Breast epithelium (tissue), 4 donors: ENCODE data around the gene OR2F2. TPM values are rescaled to one million over a fixed set of nuclear protein-coding genes. Genes with fewer than 3 reads are reported as not detected.

Experiments used
- DNase-seq, 2 donors: peaks; one replicate each; pipeline ENCODE4 v3.0.0-alpha.2; 2019; ENCODE audit warnings: low spot score in 2 of 2
- H3K27ac ChIP-seq, 2 donors: fragments of 200-600 bp; sonication (generic) in 1 of 2; one replicate each; pipeline ENCODE4 v1.5.1; 2016 to 2019; ENCODE audit warnings: mild to moderate bottlenecking in 1 of 2
- H3K27me3 ChIP-seq, 2 donors: fragments of 200-600 bp; sonication (generic) in 1 of 2; one replicate each; pipeline versions ENCODE4 v1.5.1 to v1.6.0; 2017 to 2019; ENCODE audit warnings: control low read depth in 1 of 2, mild to moderate bottlenecking in 1 of 2
- H3K36me3 ChIP-seq: fragments of 200-600 bp; one replicate; pipeline ENCODE4 v1.5.1; 2019
- H3K4me1 ChIP-seq, 2 donors: fragments of 200-600 bp; sonication (generic); one replicate each; pipeline ENCODE4 v1.5.1; 2016 to 2019; ENCODE audit warnings: control low read depth in 1 of 2
- H3K4me3 ChIP-seq, 3 donors: fragments of 200-600 bp; sonication (generic); 1 replicate in 2 of 3; 2 replicates in 1 of 3; pipeline ENCODE4 v1.5.1; 2016 to 2019; ENCODE audit warnings: mild to moderate bottlenecking in 3 of 3, moderate library complexity in 2 of 3
- H3K9me3 ChIP-seq, 2 donors: fragments of 200-600 bp; sonication (generic) in 1 of 2; one replicate each; pipeline ENCODE4 v1.5.1; 2016 to 2019; ENCODE audit warnings: control low read depth in 1 of 2
- POLR2A ChIP-seq: fragments of 450-650 bp; IDR thresholded peaks from one replicate; pipeline ENCODE4 v1.6.1; 2016; ENCODE audit warnings: antibody characterized with exemption, mild to moderate bottlenecking, moderate library complexity
- POLR2AphosphoS5 ChIP-seq, 3 donors: sonication (generic); formaldehyde crosslinking; IDR thresholded peaks; one replicate each; pipeline ENCODE4 v1.6.1; 2017; ENCODE audit warnings: antibody characterized with exemption in 3 of 3
- intact Hi-C: fragments of 100-400 bp; cut with DNase I; formaldehyde crosslinking; loops from one replicate; pipeline ENCODE4 v1.15.1; 2023; ENCODE audit warnings: low total_unique reads
- total RNA-seq, 3 donors: library from RNA; depleted of rRNA; stranded (reverse); fragments of >200 nt; gene quantifications; one replicate each; pipeline ENCODE4 v1.1.0, GENCODE V29; 2016
- TF ChIP-seq, protein P1 (sequence below), 3 donors: fragments of 450-650 bp; IDR thresholded peaks; one replicate each; pipeline ENCODE4 v1.5.1; 2016 to 2017; ENCODE audit warnings: antibody characterized with exemption in 3 of 3, mild to moderate bottlenecking in 3 of 3, moderate library complexity in 3 of 3

OR2F2 gene
- total RNA-seq, 3 donors from 2014 or later, result not detected

DNA sequence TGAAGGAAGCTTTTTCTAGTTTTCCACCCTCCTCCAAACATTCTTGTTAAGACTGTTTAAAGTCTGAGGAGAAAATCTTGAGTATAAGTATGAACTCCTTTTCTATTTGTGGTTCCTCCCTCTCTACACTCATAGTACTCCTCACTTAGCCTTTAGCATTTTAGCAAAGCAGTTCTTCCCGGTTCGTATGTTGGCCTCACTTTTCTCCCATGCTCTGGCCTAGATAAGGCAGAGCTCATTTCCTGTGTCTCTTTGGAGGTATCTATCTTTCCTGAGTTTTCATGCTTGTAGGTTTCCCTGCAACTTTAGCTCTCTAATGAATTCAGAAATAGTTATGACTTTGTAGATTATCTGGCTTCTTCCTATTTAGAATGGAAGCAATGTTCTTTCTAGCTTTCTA is 13.7 kb downstream of the OR2F2 start:
- Histone ChIP-seq H3K27me3 (no peaks in the 10 kb centered on the region), H3K27ac (no peak overlapping the region), H3K4me1 (no peaks in the 10 kb centered on the region), H3K4me3 (no peak overlapping the region), H3K36me3 (no peaks in the 10 kb centered on the region), H3K9me3 (no peaks in the 10 kb centered on the region)
- intact Hi-C loops, result no loop called here
- no peak for DNase-seq
- TF ChIP-seq, protein P1, sequence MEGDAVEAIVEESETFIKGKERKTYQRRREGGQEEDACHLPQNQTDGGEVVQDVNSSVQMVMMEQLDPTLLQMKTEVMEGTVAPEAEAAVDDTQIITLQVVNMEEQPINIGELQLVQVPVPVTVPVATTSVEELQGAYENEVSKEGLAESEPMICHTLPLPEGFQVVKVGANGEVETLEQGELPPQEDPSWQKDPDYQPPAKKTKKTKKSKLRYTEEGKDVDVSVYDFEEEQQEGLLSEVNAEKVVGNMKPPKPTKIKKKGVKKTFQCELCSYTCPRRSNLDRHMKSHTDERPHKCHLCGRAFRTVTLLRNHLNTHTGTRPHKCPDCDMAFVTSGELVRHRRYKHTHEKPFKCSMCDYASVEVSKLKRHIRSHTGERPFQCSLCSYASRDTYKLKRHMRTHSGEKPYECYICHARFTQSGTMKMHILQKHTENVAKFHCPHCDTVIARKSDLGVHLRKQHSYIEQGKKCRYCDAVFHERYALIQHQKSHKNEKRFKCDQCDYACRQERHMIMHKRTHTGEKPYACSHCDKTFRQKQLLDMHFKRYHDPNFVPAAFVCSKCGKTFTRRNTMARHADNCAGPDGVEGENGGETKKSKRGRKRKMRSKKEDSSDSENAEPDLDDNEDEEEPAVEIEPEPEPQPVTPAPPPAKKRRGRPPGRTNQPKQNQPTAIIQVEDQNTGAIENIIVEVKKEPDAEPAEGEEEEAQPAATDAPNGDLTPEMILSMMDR (IDR thresholded peaks at IDR 0.05), result no peak
- TF ChIP-seq POLR2AphosphoS5 (IDR thresholded peaks at IDR 0.05) (no peak), POLR2A (no peak)

DNA sequence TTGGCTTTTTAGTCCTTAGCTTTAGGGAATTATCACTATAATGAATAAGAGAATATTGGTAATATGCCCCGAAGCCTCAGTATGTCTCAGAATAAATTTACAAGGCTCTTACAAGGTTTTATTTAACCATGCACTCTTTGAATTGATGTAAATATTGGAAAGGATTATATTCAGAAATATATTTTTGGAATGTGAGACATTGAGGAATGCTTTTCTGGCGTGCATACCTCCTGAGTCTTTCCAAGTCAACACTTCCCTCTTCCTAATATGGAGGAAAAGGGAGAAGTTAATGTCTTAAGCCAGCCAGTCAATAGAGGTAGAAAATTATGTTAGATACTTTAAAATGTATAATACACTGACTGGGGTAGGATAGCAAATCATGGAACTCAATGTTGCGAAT is 18.4 kb downstream of the OR2F2 start:
- Histone ChIP-seq H3K27me3 (no peaks in the 10 kb centered on the region), H3K9me3 (no peaks in the 10 kb centered on the region), H3K36me3 (no peaks in the 10 kb centered on the region), H3K27ac (no peak overlapping the region), H3K4me1 (no peaks in the 10 kb centered on the region), H3K4me3 (no peak overlapping the region)
- TF ChIP-seq POLR2A, result no peak
- TF ChIP-seq, protein P1 (IDR thresholded peaks at IDR 0.05), result no peak
- TF ChIP-seq POLR2AphosphoS5 (IDR thresholded peaks at IDR 0.05), result no peak
- no peak for DNase-seq
- intact Hi-C loops, result no loop called here

DNA sequence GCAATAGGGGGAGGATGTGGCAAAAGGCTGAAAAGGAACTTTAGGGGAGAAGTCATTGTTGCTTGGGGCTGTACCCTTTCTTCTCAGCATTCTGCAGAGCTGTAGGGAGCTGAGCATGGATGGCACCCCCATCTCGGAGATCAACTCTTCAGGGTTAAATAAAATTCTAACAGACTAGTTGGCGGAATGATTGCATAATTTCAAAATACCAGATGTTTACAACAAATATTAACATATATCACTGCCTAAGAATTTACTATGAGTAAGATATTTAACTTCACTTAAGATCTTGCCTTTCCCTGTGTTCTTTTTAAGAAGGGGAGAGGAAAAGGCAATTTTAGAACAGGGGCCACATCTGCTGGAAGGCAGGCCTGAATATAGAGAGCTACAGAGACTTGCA is 19.1 kb downstream of the OR2F2 start:
- Histone ChIP-seq H3K27ac (no peak overlapping the region), H3K4me1 (no peaks in the 10 kb centered on the region)

DNA sequence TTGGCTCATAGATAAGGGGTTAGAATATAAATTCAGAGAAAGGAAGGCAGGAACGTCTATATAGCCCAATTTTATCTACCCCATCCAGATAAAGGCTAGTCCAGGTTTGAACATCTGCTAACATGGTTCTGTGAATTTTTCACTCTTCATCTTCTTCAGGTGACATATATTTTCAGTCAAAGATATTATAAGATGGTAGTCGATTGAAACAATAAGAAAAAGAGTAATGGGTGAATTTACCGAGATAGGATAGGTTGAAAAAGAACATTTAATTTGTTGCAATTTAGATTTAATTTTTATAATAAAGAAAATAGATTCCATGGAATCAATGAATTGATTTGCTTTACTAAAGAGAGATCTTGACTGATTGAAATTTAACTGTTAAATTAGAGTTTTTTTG is 19.5 kb downstream of the OR2F2 start, which contains the start of gene OR2F1:
OR2F1 (plus strand) TSS at position 301 of the 400 bp plus-strand sequence. CDS start 5,127 bp downstream, outside the sequence.
- DNase-seq, result no peak
- Histone ChIP-seq H3K27ac (no peak within 1 kb of the TSS), H3K4me1 (no peaks in the 10 kb centered on the region), H3K27me3 (no peaks in the 10 kb centered on the region), H3K9me3 (no peaks in the 10 kb centered on the region), H3K36me3 (no peaks in the 10 kb centered on the region), H3K4me3 (no peak within 1 kb of the TSS)
- intact Hi-C loops, result no loop called here
- TF ChIP-seq POLR2A (no peak), POLR2AphosphoS5 (IDR thresholded peaks at IDR 0.05) (no peak)
- TF ChIP-seq, protein P1 (IDR thresholded peaks at IDR 0.05), result no peak

More for the DNA sequence above, 19.1 kb downstream of the OR2F2 start:
- intact Hi-C loops, result no loop called here
- TF ChIP-seq, protein P1 (IDR thresholded peaks at IDR 0.05), result no peak
- no peak for TF ChIP-seq POLR2AphosphoS5 (IDR thresholded peaks at IDR 0.05)
- no peak for TF ChIP-seq POLR2A
- Histone ChIP-seq H3K36me3 (no peaks in the 10 kb centered on the region), H3K9me3 (no peaks in the 10 kb centered on the region), H3K4me3 (no peak overlapping the region), H3K27me3 (no peaks in the 10 kb centered on the region)
- DNase-seq, result no peak

DNA sequence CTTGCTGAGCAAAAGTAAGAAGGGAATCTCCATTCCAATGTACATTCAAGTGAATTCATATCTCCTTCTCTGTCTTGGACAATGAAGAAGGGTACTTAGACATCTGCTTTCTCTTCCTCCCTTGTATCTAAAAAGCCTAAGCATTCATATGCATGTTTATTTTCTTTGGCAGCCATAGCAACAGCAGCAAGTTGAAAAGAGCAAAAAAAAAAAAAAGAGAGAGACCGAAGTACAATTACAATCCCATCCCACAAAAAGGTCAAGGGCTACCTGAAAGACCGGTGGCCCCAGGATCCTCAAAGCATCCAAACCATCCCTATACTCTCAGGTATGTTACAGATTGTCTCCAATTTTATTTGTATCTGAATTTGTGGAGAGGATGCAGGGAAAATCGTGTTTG is 23.7 kb downstream of the OR2F2 start:
- intact Hi-C loops, result no loop called here
- Histone ChIP-seq H3K27ac (no peak overlapping the region), H3K9me3 (no peaks in the 10 kb centered on the region), H3K36me3 (no peaks in the 10 kb centered on the region), H3K27me3 (no peaks in the 10 kb centered on the region), H3K4me3 (no peak overlapping the region), H3K4me1 (no peaks in the 10 kb centered on the region)
- no peak for DNase-seq
- TF ChIP-seq POLR2AphosphoS5 (IDR thresholded peaks at IDR 0.05), result no peak
- no peak for TF ChIP-seq POLR2A
- TF ChIP-seq, protein P1 (IDR thresholded peaks at IDR 0.05), result no peak
